ENCODE measurements around the gene SLC12A3. TPM values are rescaled to one million over a fixed set of nuclear protein-coding genes. Genes with fewer than 3 reads are reported as not detected.

The SLC12A3 gene
- total and polyA plus RNA-seq, 2 of the 4 experiments (the other 2 are of a cell fraction), result not detected

DNA sequence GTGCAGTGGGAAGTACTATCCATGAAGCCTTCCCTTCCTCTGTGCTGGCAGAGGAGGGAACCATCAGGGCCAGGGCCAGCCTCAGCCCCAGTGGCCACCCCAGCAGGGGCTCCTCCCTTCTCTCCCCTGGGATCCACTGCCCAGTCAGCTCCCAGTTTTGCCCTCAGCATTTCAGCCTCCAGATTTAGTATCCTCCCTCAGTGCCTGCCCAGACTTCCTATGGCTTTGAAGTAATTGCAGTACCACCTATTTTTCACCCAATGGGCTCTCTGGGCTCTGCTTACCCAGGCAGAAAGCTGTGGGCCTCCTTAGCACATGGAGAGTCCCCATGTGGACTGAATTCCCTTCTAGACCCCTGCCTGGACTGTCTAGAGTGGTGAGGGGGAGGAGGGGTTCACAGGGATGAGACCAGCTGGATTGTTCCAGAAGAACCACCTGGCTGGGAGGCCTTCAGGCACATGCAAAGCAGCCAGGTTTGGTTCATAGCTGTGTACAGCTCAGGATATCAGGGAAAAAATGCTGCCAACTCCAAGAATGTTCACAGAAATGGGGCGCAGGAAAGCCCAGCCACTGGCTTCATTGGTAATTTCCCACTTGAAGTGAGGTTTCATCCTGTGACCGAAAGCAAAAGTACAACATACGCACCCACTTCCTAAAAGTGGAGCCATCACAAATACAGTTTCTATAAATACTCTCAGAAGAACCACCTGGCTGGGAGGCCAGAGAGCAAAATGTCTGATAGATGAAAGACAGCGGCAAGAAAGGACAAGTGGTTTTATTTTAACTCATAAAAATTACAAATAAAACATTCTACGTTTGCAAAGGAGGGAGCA lies 51.8 kb downstream of the SLC12A3 start (continued):
- TF ChIP-seq ELK1 (IDR thresholded peaks at IDR 0.05; ENCODE audit: borderline replicate concordance, low read depth, low read length) (no peak), SMC3 (IDR thresholded peaks at IDR 0.05; ENCODE audit: low read depth, low read length) (no peak), FOS (IDR thresholded peaks at IDR 0.05; ENCODE audit: low read depth, low read length) (no peak), RCOR1 (IDR thresholded peaks at IDR 0.05; ENCODE audit: insufficient replicate concordance, low read length) (no peak), MXI1 (IDR thresholded peaks at IDR 0.05; ENCODE audit: borderline replicate concordance, low read depth, low read length) (no peak)
